GM20431 (cell line): ENCODE results near the gene NAP1L1.

Experiments
- in situ Hi-C: fragments of 300-500 bp; cut with MseI, MboI; formaldehyde crosslinking; loops from one replicate; pipeline ENCODE4 v1.15.0; 2020; ENCODE audit warnings: low sequenced_read_pairs; ENCODE audit not compliant: unreplicated experiment

The NAP1L1 gene

GRCh38 chr12:76024942-76025600 is 59.4 kb downstream of the NAP1L1 start:
- in situ Hi-C loops = no loop called here

GRCh38 chr12:76024102-76024781 is 60.2 kb downstream of the NAP1L1 start:
- in situ Hi-C loops = no loop called here

- in situ Hi-C loops = no loop called here
These were observed 61.3 kb downstream of the NAP1L1 start for GRCh38 chr12:76023069-76023690.

- in situ Hi-C loops = no loop called here
These were observed 62.0 kb downstream of the NAP1L1 start for GRCh38 chr12:76022506-76022905.

- in situ Hi-C loops = no loop called here
These were observed 63.5 kb downstream of the NAP1L1 start for GRCh38 chr12:76020731-76021672.

GRCh38 chr12:76020281-76020680 is 64.2 kb downstream of the NAP1L1 start:
- in situ Hi-C loops = no loop called here

GRCh38 chr12:76018672-76019071 is 65.8 kb downstream of the NAP1L1 start:
- in situ Hi-C loops = no loop called here

- in situ Hi-C loops = no loop called here
These were observed 66.4 kb downstream of the NAP1L1 start for GRCh38 chr12:76018111-76018510.

GRCh38 chr12:76014007-76014406 is 70.5 kb downstream of the NAP1L1 start:
- in situ Hi-C loops = no loop called here

GRCh38 chr12:76013603-76014002 is 70.9 kb downstream of the NAP1L1 start:
- in situ Hi-C loops = no loop called here

- in situ Hi-C loops = no loop called here
These were observed 71.8 kb downstream of the NAP1L1 start for GRCh38 chr12:76012644-76013043.

GRCh38 chr12:76010732-76011458 is 73.6 kb downstream of the NAP1L1 start:
- in situ Hi-C loops = no loop called here

GRCh38 chr12:76008428-76008827 is 76.1 kb downstream of the NAP1L1 start:
- in situ Hi-C loops = no loop called here

GRCh38 chr12:76007640-76008039 is 76.8 kb downstream of the NAP1L1 start:
- in situ Hi-C loops = no loop called here

GRCh38 chr12:76006028-76006925 is 78.2 kb downstream of the NAP1L1 start:
- in situ Hi-C loops = no loop called here

- in situ Hi-C loops = no loop called here
These were observed 81.2 kb downstream of the NAP1L1 start for GRCh38 chr12:76003355-76003638.

GRCh38 chr12:76002598-76003354 is 81.7 kb downstream of the NAP1L1 start:
- in situ Hi-C loops = no loop called here
